Liver (tissue), 9 donors: ENCODE measurements around the gene CASZ1. TPM values are rescaled to one million over a fixed set of nuclear protein-coding genes. Genes with fewer than 3 reads are reported as not detected.

Experiments used
- DNase-seq: peaks from one replicate; pipeline ENCODE4 v3.0.0-alpha.2; 2017; ENCODE audit warnings: low spot score
- H3K27ac ChIP-seq, 2 donors: one replicate each; pipeline ENCODE4 v1.7.0; 2013; ENCODE audit warnings: inconsistent platforms in 2 of 2, low read length in 2 of 2, control low read depth in 1 of 2, low read depth in 1 of 2, mild to moderate bottlenecking in 1 of 2
- H3K27me3 ChIP-seq, 4 donors: one replicate each; pipeline versions ENCODE4 v1.6.1 to v1.7.0; 2013; ENCODE audit warnings: low read length in 3 of 4, inconsistent platforms in 1 of 4, mild to moderate bottlenecking in 1 of 4, moderate library complexity in 1 of 4; ENCODE audit not compliant: control insufficient read depth in 4 of 4, insufficient read depth in 4 of 4
- H3K36me3 ChIP-seq, 4 donors: one replicate each; pipeline versions ENCODE4 v1.6.1 to v1.7.0; 2013; ENCODE audit warnings: low read length in 3 of 4, mild to moderate bottlenecking in 3 of 4, low read depth in 1 of 4, moderate library complexity in 1 of 4; ENCODE audit not compliant: control insufficient read depth in 4 of 4, insufficient read depth in 3 of 4
- H3K4me1 ChIP-seq, 4 donors: one replicate each; pipeline versions ENCODE4 v1.6.1 to v1.7.0; 2013; ENCODE audit warnings: low read length in 3 of 4, mild to moderate bottlenecking in 3 of 4, moderate library complexity in 1 of 4; ENCODE audit not compliant: control insufficient read depth in 4 of 4, insufficient read depth in 4 of 4
- H3K4me3 ChIP-seq, 3 donors: one replicate each; pipeline versions ENCODE4 v1.6.1 to v1.7.0; 2013; ENCODE audit warnings: low read length in 3 of 3, control low read depth in 1 of 3, low read depth in 1 of 3, mild to moderate bottlenecking in 1 of 3
- H3K9ac ChIP-seq, 2 donors: one replicate each; pipeline ENCODE4 v1.7.0; 2013; ENCODE audit warnings: low read length in 2 of 2, mild to moderate bottlenecking in 2 of 2, moderate library complexity in 2 of 2, control low read depth in 1 of 2, low read depth in 1 of 2
- H3K9me3 ChIP-seq, 4 donors: one replicate each; pipeline versions ENCODE4 v1.6.1 to v1.7.0; 2013; ENCODE audit warnings: low read length in 3 of 4; ENCODE audit not compliant: control insufficient read depth in 4 of 4
- EGR1 ChIP-seq, 2 donors: IDR thresholded peaks; 2 replicates each; pipeline ENCODE4 v1.6.1; 2016 to 2018; ENCODE audit warnings: antibody characterized with exemption in 2 of 2, low read depth in 2 of 2
- FOXA1 ChIP-seq: IDR thresholded peaks from 2 replicates; pipeline ENCODE4 v1.6.1; 2016; ENCODE audit warnings: antibody characterized with exemption
- FOXA2 ChIP-seq: IDR thresholded peaks from 2 replicates; pipeline ENCODE4 v1.6.1; 2016; ENCODE audit warnings: antibody characterized with exemption
- HNF4A ChIP-seq, 2 donors: conservative IDR thresholded peaks; 2 replicates each; pipeline ENCODE4 v1.6.1; 2016; ENCODE audit warnings: antibody characterized with exemption in 2 of 2, mild to moderate bottlenecking in 2 of 2
- HNF4G ChIP-seq: IDR thresholded peaks from 2 replicates; pipeline ENCODE4 v1.6.1; 2016; ENCODE audit warnings: antibody characterized with exemption
- JUND ChIP-seq, 2 donors: IDR thresholded peaks; 2 replicates each; pipeline ENCODE4 v1.6.1; 2016; ENCODE audit warnings: antibody characterized with exemption in 2 of 2
- NR2F2 ChIP-seq: IDR thresholded peaks from 2 replicates; pipeline ENCODE4 v1.6.1; 2016; ENCODE audit warnings: antibody characterized with exemption
- RAD21 ChIP-seq, 2 donors: IDR thresholded peaks; 2 replicates each; pipeline ENCODE4 v1.6.1; 2016; ENCODE audit warnings: antibody characterized with exemption in 2 of 2, mild to moderate bottlenecking in 2 of 2
- RXRA ChIP-seq, 2 donors: IDR thresholded peaks; 2 replicates each; pipeline ENCODE4 v1.6.1; 2017 to 2018; ENCODE audit warnings: antibody characterized with exemption in 2 of 2, mild to moderate bottlenecking in 1 of 2
- SP1 ChIP-seq: IDR thresholded peaks from 2 replicates; pipeline ENCODE4 v1.6.1; 2018; ENCODE audit warnings: antibody characterized with exemption, mild to moderate bottlenecking
- TAF1 ChIP-seq: conservative IDR thresholded peaks from 2 replicates; pipeline ENCODE4 v1.6.1; 2016; ENCODE audit warnings: antibody characterized with exemption, mild to moderate bottlenecking
- YY1 ChIP-seq: IDR thresholded peaks from 2 replicates; pipeline ENCODE4 v1.6.1; 2016; ENCODE audit warnings: antibody characterized with exemption, mild to moderate bottlenecking
- WGBS: extraction: QIAGEN DNeasy Blood & Tissue Kit; methylation state at CpG from one replicate; pipeline ENCODE4 v1.1.7; 2013; 5-methylcytosine and 5-hydroxymethylcytosine counted together
- polyA plus RNA-seq, 2 donors: library from polyadenylated mRNA; stranded (reverse) in 1 of 2; unstranded in 1 of 2; fragments of 200-250 nt in 1 of 2; fragments of >200 nt in 1 of 2; fragmentation: Nextera tagmentation in 1 of 2; extraction: Ambion mirVana in 1 of 2; gene quantifications; one replicate each; pipeline versions ENCODE4 v1.2.1 to v1.2.3, GENCODE V29; 2013 to 2015
- total RNA-seq, 2 donors: library from RNA; depleted of rRNA; stranded (reverse); fragments of >200 nt; gene quantifications; one replicate each; pipeline ENCODE4 v1.2.3, GENCODE V29; 2014
- TF ChIP-seq, protein P1 (sequence below): fragments of 150-350 bp; IDR thresholded peaks from 2 replicates; pipeline ENCODE4 v1.5.1; 2017; ENCODE audit warnings: improper control_type of control experiment, low read depth, low read length; ENCODE audit not compliant: missing input control
- TF ChIP-seq, protein P2 (sequence below): IDR thresholded peaks from 2 replicates; pipeline ENCODE4 v1.6.1; 2016; ENCODE audit warnings: antibody characterized with exemption
- TF ChIP-seq, protein P3 (sequence below): IDR thresholded peaks from 2 replicates; pipeline ENCODE4 v1.6.1; 2016; ENCODE audit warnings: antibody characterized with exemption
- TF ChIP-seq, protein P4 (sequence below): IDR thresholded peaks from 2 replicates; pipeline ENCODE4 v1.6.1; 2016; ENCODE audit warnings: antibody characterized with exemption
- donor health status: healthy.
- donor health status: healthy.
- donor health status: healthy.
- donor health status: healthy.
- donor health status: healthy.

The CASZ1 gene
- total and polyA plus RNA-seq, 4 donors, result 1.0 to 3.5 (median 1.9) TPM

DNA sequence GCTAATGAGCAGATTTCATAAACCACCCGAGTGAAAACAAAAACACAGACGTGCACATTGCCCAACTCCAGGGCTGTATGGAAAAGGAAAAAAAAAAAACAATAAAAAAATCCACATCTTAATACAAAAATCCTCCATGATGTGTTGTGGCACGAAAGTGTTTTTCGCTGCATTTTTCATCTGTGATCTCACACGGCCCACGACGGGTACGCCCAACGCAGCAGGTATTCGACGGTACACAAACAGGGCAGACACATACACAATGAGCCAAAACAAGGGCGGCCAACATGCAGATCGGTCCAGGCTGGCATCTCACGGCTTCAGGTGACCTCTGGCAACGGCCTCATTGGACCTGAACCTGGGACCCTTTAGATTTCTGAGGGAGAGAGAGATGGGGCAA, 31.1 kb downstream of the CASZ1 start:
- Histone ChIP-seq H3K4me1 (peaks cover 2 to 29% (median 19%) of the 10 kb centered on the region in 4 donors), H3K9me3 (no peaks in the 10 kb centered on the region), H3K4me3 (no peak overlapping the region), H3K36me3 (no peaks in the 10 kb centered on the region), H3K9ac (no peak overlapping the region), H3K27ac (no peak overlapping the region), H3K27me3 (no peaks in the 10 kb centered on the region)
- no peak for DNase-seq
- TF ChIP-seq JUND (IDR thresholded peaks at IDR 0.05), result no peak
- no peak for TF ChIP-seq FOXA1
- TF ChIP-seq HNF4A (conservative IDR thresholded peaks at IDR 0.05), result no peak
- 55% methylated on average over 15 of the region's 15 CpGs for WGBS

DNA sequence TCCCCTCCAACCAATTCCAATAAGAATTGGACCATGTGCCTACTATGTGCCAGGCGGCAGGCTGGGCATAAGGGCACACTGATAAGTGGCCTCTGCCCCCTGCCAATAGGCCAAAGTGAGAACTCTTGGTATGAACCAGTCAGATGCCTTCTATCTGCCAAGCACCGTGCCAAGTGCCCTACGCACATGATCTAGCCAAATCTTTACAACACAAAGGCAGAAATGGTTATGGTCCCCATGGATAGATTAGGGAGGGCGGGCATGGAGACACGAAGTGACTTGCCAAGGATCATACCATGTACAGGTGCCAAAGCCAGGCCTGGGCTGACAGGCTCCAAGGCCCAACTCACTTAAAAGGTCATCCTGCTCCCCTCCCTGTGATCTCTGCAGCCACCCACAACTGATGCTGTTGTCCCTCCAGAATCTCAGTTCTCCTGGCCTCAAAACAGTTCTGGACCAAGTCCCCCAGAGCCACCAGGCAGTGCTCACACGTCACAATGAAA, 32.1 kb downstream of the CASZ1 start:
- Histone ChIP-seq H3K9me3 (no peaks in the 10 kb centered on the region), H3K4me3 (no peak overlapping the region), H3K27me3 (no peaks in the 10 kb centered on the region), H3K9ac (no peak overlapping the region), H3K27ac (no peak overlapping the region), H3K4me1 (peaks cover 2 to 37% (median 25%) of the 10 kb centered on the region in 4 donors), H3K36me3 (no peaks in the 10 kb centered on the region)
- WGBS, result 84% methylated on average over 6 of the region's 6 CpGs
- DNase-seq, result no peak
- TF ChIP-seq JUND (IDR thresholded peaks at IDR 0.05) (no peak), HNF4A (conservative IDR thresholded peaks at IDR 0.05) (no peak), HNF4G (no peak), TAF1 (no peak), EGR1 (IDR thresholded peaks at IDR 0.05; ENCODE audit: low read depth in 2 of 2) (no peak), FOXA1 (no peak), SP1 (no peak), YY1 (no peak), RXRA (IDR thresholded peaks at IDR 0.05) (no peak), NR2F2 (no peak), RAD21 (IDR thresholded peaks at IDR 0.05) (no peak), FOXA2 (no peak)
- TF ChIP-seq, protein P1, sequence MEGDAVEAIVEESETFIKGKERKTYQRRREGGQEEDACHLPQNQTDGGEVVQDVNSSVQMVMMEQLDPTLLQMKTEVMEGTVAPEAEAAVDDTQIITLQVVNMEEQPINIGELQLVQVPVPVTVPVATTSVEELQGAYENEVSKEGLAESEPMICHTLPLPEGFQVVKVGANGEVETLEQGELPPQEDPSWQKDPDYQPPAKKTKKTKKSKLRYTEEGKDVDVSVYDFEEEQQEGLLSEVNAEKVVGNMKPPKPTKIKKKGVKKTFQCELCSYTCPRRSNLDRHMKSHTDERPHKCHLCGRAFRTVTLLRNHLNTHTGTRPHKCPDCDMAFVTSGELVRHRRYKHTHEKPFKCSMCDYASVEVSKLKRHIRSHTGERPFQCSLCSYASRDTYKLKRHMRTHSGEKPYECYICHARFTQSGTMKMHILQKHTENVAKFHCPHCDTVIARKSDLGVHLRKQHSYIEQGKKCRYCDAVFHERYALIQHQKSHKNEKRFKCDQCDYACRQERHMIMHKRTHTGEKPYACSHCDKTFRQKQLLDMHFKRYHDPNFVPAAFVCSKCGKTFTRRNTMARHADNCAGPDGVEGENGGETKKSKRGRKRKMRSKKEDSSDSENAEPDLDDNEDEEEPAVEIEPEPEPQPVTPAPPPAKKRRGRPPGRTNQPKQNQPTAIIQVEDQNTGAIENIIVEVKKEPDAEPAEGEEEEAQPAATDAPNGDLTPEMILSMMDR, result no peak
- TF ChIP-seq, protein P2, sequence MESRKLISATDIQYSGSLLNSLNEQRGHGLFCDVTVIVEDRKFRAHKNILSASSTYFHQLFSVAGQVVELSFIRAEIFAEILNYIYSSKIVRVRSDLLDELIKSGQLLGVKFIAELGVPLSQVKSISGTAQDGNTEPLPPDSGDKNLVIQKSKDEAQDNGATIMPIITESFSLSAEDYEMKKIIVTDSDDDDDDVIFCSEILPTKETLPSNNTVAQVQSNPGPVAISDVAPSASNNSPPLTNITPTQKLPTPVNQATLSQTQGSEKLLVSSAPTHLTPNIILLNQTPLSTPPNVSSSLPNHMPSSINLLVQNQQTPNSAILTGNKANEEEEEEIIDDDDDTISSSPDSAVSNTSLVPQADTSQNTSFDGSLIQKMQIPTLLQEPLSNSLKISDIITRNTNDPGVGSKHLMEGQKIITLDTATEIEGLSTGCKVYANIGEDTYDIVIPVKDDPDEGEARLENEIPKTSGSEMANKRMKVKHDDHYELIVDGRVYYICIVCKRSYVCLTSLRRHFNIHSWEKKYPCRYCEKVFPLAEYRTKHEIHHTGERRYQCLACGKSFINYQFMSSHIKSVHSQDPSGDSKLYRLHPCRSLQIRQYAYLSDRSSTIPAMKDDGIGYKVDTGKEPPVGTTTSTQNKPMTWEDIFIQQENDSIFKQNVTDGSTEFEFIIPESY, result no peak
- TF ChIP-seq, protein P3, sequence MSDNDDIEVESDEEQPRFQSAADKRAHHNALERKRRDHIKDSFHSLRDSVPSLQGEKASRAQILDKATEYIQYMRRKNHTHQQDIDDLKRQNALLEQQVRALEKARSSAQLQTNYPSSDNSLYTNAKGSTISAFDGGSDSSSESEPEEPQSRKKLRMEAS, result no peak

DNA sequence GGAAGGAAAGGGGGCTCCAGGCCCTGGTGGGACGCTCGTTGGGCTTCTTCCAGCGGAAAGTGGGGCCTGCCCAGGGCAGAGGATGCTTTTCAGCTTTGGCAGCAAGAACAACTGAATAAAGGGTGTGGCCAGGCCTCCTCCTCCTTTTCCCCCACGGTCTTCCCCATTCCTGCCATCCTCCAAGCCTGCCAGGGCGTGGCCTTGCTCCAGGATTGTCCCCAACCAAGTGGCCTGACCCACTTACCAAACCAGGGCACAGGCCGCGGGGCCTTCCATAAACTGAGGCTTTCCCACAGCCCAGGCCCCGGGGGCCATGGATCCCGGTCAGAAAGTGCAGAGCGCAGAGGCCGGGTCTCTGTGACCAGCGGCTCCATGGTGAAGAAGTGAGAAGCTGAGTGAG, 33.6 kb downstream of the CASZ1 start:
- 95% methylated on average over 12 of the region's 12 CpGs for WGBS
- H3K9ac ChIP-seq, result no peak overlapping the region

More for the DNA sequence above, 33.6 kb downstream of the CASZ1 start:
- H3K27ac ChIP-seq, result no peak overlapping the region
- no peak overlapping the region for H3K4me3 ChIP-seq
- no peaks in the 10 kb centered on the region for H3K27me3 ChIP-seq
- no peak for DNase-seq
- no peaks in the 10 kb centered on the region for H3K36me3 ChIP-seq
- TF ChIP-seq, protein P4, sequence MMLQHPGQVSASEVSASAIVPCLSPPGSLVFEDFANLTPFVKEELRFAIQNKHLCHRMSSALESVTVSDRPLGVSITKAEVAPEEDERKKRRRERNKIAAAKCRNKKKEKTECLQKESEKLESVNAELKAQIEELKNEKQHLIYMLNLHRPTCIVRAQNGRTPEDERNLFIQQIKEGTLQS, result no peak
- TF ChIP-seq FOXA2, result no peak
- TF ChIP-seq EGR1 (IDR thresholded peaks at IDR 0.05; ENCODE audit: low read depth in 2 of 2), result no peak
- peaks cover 2 to 40% (median 25%) of the 10 kb centered on the region in 4 donors for H3K4me1 ChIP-seq
- no peaks in the 10 kb centered on the region for H3K9me3 ChIP-seq
